DOHH2 (cell line): Measurements from ENCODE around the gene WASF2.

Experiments used
- CTCF ChIP-seq: fragments of 200-600 bp; sonication (generic); IDR thresholded peaks from one replicate; pipeline ENCODE4 v1.5.1; 2014; ENCODE audit warnings: antibody characterized with exemption, mild to moderate bottlenecking, low read depth, low read length; ENCODE audit not compliant: poor library complexity, severe bottlenecking
- EZH2phosphoT487 ChIP-seq: fragments of 200-600 bp; sonication (generic); IDR thresholded peaks from 2 replicates; pipeline ENCODE4 v1.6.1; 2017; ENCODE audit warnings: borderline replicate concordance, mild to moderate bottlenecking, antibody characterized with exemption, low read length, moderate library complexity, mixed read lengths

- no peak for TF ChIP-seq CTCF
- no peak for TF ChIP-seq EZH2phosphoT487
Observed at GRCh38 chr1:27469334-27469733, 20.6 kb downstream of the WASF2 start.
